Smooth muscle cell (in vitro differentiated cells): ENCODE data around the gene KLK3. TPM values are rescaled to one million over a fixed set of nuclear protein-coding genes. Genes with fewer than 3 reads are reported as not detected.

Experiments used
- DNase-seq: peaks from one replicate; lab custom pipeline; 2025; ENCODE audit not compliant: unreplicated experiment; lab: John Stamatoyannopoulos, UW
- H2AFZ ChIP-seq: fragments of 200-600 bp; sonication (generic); 2 replicates; pipeline ENCODE4 v1.6.0; 2016; ENCODE audit warnings: antibody characterized with exemption, low read depth, mild to moderate bottlenecking
- H3F3A ChIP-seq: fragments of 200-600 bp; sonication (generic); 2 replicates; pipeline ENCODE4 v1.6.0; 2017; ENCODE audit warnings: antibody characterized with exemption, low read depth
- H3K27ac ChIP-seq: fragments of 200-600 bp; sonication (generic); 2 replicates; pipeline ENCODE4 v1.5.1; 2016; ENCODE audit warnings: low read depth, mild to moderate bottlenecking
- H3K27me3 ChIP-seq: fragments of 200-600 bp; sonication (generic); 2 replicates; pipeline ENCODE4 v1.6.1; 2016; ENCODE audit warnings: low read depth, mild to moderate bottlenecking
- H3K36me3 ChIP-seq: fragments of 200-600 bp; sonication (generic); 2 replicates; pipeline ENCODE4 v1.5.1; 2016; ENCODE audit warnings: low read depth
- H3K4me1 ChIP-seq: fragments of 200-600 bp; sonication (generic); 2 replicates; pipeline ENCODE4 v1.5.1; 2016; ENCODE audit warnings: low read depth
- H3K4me2 ChIP-seq: fragments of 200-600 bp; sonication (generic); 2 replicates; pipeline ENCODE4 v1.6.0; 2016; ENCODE audit warnings: mild to moderate bottlenecking
- H3K4me3 ChIP-seq: fragments of 200-600 bp; sonication (generic); 2 replicates; pipeline ENCODE4 v1.5.1; 2016; ENCODE audit warnings: mild to moderate bottlenecking
- H3K79me2 ChIP-seq: fragments of 200-600 bp; sonication (generic); 2 replicates; pipeline ENCODE4 v1.6.0; 2016; ENCODE audit warnings: low read depth, mild to moderate bottlenecking
- H3K9ac ChIP-seq: fragments of 200-600 bp; sonication (generic); 2 replicates; pipeline ENCODE4 v1.6.0; 2016; ENCODE audit warnings: low read depth
- H3K9me3 ChIP-seq: fragments of 200-600 bp; sonication (generic); replicated peaks from 2 replicates; pipeline ENCODE4 v1.5.1; 2016; ENCODE audit warnings: low read depth
- H4K20me1 ChIP-seq: fragments of 200-600 bp; sonication (generic); 2 replicates; pipeline ENCODE4 v1.6.0; 2016; ENCODE audit warnings: low read depth
- WGBS: methylation state at CpG from one replicate; pipeline ENCODE4 v1.1.7; 2016; ENCODE audit warnings: low lambda C conversion rate; 5-methylcytosine and 5-hydroxymethylcytosine counted together
- polyA plus RNA-seq: library from polyadenylated mRNA; unstranded; fragments of >200 nt; fragmentation: Nextera tagmentation; extraction: Ambion mirVana; gene quantifications from 2 replicates; pipeline ENCODE4 v1.2.1, GENCODE V29; 2016
- total RNA-seq: library from RNA; depleted of rRNA; stranded (reverse); fragments of >200 nt; gene quantifications from 2 replicates; pipeline ENCODE4 v1.2.3, GENCODE V29; 2014
- TF ChIP-seq, protein P1 (sequence below): fragments of 200-600 bp; sonication (generic); IDR thresholded peaks from 2 replicates; pipeline ENCODE4 v1.5.1; 2017; ENCODE audit warnings: borderline replicate concordance, mild to moderate bottlenecking, antibody characterized with exemption; ENCODE audit not compliant: insufficient read depth, poor library complexity, severe bottlenecking

The KLK3 gene
- total and polyA plus RNA-seq, 2 experiments from 2014 or later = not detected

DNA sequence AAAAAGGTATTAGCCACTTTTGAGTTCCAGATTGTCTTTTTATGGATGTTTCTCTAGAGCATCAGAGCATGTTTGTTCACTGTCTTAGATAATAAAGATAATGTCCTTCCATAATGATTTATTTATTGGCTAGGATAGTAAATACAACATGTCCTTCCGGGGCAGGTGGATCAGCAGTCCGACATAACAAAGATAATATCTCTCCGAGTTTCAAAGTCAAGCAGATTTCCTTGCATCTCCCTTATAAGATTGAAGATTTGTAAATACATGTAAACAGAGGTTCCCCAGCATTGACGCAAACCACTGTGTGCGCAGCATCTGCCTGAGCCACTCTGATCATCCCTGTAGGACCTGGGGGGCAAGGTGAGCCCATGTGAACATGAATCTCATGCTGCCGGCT, 12.6 kb upstream of the KLK3 start:
- Histone ChIP-seq H3K4me2 (no peak overlapping the region), H3K4me3 (no peak overlapping the region), H3K36me3 (no peaks in the 10 kb centered on the region), H3K79me2 (no peaks in the 10 kb centered on the region), H3K4me1 (no peaks in the 10 kb centered on the region), H2AFZ (no peak overlapping the region), H3F3A (no peaks in the 10 kb centered on the region), H3K27me3 (peaks cover 11% of the 10 kb centered on the region), H3K9me3 (no peaks in the 10 kb centered on the region), H4K20me1 (no peaks in the 10 kb centered on the region), H3K9ac (no peak overlapping the region), H3K27ac (no peak overlapping the region)
- TF ChIP-seq, protein P1, sequence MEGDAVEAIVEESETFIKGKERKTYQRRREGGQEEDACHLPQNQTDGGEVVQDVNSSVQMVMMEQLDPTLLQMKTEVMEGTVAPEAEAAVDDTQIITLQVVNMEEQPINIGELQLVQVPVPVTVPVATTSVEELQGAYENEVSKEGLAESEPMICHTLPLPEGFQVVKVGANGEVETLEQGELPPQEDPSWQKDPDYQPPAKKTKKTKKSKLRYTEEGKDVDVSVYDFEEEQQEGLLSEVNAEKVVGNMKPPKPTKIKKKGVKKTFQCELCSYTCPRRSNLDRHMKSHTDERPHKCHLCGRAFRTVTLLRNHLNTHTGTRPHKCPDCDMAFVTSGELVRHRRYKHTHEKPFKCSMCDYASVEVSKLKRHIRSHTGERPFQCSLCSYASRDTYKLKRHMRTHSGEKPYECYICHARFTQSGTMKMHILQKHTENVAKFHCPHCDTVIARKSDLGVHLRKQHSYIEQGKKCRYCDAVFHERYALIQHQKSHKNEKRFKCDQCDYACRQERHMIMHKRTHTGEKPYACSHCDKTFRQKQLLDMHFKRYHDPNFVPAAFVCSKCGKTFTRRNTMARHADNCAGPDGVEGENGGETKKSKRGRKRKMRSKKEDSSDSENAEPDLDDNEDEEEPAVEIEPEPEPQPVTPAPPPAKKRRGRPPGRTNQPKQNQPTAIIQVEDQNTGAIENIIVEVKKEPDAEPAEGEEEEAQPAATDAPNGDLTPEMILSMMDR = no peak
- no peak for DNase-seq
- 93% methylated on average over 6 of the region's 6 CpGs for WGBS

DNA sequence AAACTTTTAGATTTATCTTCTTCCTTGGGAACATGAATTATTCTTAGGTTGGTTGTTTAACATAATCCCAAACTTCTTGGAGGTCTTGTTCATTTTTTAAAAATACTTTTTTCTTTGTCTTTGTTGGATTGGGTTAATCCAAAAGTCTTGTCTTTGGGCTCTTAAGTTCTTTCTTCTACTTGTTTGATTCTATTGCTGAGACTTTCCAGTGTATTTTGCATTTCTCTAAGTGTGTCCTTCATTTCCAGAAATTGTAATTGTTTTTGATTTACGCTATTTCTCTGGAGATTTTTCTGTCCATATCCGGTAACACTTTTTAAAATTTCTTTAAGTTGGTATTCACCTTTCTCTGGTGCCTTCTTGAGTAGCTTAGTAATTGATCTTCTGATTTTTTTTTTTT, 11.5 kb upstream of the KLK3 start:
- TF ChIP-seq, protein P1 = no peak
- no peak overlapping the region for H2AFZ ChIP-seq
- 94% methylated on average over 2 of the region's 2 CpGs for WGBS
- no peaks in the 10 kb centered on the region for H3K36me3 ChIP-seq
- no peaks in the 10 kb centered on the region for H3K4me1 ChIP-seq
- no peak overlapping the region for H3K4me2 ChIP-seq
- no peak overlapping the region for H3K9ac ChIP-seq
- H3K79me2 ChIP-seq = no peaks in the 10 kb centered on the region
- H3K27ac ChIP-seq = no peak overlapping the region
- H3K9me3 ChIP-seq = no peaks in the 10 kb centered on the region
- H3F3A ChIP-seq = no peaks in the 10 kb centered on the region
- no peak overlapping the region for H3K4me3 ChIP-seq
- no peaks in the 10 kb centered on the region for H4K20me1 ChIP-seq
- H3K27me3 ChIP-seq = peaks cover 11% of the 10 kb centered on the region
- no peak for DNase-seq

DNA sequence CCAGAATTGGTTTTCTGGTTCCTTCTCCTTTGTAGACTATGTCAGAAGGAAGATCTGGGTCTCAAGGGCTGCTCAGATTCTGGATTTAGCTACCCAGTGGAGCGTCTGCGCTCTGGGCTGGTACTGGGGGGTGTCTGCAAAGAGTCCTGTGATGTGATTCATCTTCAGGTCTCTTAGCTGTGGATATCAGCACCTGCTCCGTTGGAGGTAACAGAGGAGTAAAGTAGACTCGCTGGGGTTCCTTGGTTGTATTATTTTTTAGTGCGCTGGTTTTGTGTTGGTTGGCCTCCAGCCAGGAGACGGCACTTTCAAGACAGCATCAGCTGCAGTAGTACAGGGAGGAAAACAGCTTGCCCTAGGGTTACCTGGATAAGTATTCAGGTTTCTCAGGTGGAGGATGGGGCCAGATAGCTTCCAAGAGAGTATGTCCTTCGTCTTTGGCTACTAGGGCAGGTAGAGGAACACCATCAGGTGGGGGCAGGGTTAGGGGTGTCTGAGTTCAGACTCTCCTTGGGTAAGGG, 11.0 kb upstream of the KLK3 start:
- Histone ChIP-seq H3K27me3 (peaks cover 11% of the 10 kb centered on the region), H3K4me3 (no peak overlapping the region), H3F3A (no peaks in the 10 kb centered on the region), H3K36me3 (no peaks in the 10 kb centered on the region), H2AFZ (no peak overlapping the region), H4K20me1 (no peaks in the 10 kb centered on the region), H3K4me1 (no peaks in the 10 kb centered on the region), H3K4me2 (no peak overlapping the region), H3K9ac (no peak overlapping the region), H3K9me3 (no peaks in the 10 kb centered on the region), H3K79me2 (no peaks in the 10 kb centered on the region), H3K27ac (no peak overlapping the region)
- no peak for DNase-seq
- WGBS = 79% methylated on average over 7 of the region's 7 CpGs
- TF ChIP-seq, protein P1 = no peak

DNA sequence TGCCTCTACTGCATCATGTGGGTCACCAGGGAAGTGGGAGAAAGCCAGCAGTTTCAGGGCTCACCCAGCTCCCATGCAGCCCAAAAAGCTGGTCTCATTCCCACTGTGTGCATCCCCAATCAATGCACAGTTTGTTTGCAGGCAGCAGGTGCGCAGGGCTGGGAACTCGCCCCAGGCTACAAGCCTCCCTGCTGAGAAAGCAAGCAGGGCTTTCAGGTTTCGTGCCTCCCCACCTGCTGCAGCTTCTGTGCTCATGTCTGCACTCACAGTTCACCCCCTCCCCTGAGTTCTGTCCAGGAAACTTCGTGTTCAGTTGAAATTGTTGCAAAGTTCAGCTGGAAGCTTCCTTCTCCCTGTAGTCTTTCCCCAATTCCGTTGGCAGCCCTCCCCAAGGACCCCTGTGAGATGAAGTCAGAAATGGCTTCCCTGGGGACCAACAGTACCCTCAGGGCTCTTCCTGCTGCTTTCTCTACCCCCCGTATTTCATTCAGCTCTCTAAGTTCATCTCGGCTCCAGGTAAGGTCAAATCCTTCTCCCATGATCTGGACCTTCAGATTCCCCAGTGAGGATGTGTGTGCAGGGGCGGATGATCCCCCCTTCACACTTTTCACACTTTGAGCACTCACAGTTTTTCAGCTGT, 10.3 kb upstream of the KLK3 start:
- H3K36me3 ChIP-seq = no peaks in the 10 kb centered on the region
- TF ChIP-seq, protein P1 = no peak
- no peak for DNase-seq
- no peak overlapping the region for H3K9ac ChIP-seq
- H3K9me3 ChIP-seq = no peaks in the 10 kb centered on the region
- no peak overlapping the region for H3K4me2 ChIP-seq
- WGBS = 48% methylated on average over 8 of the region's 8 CpGs
- H4K20me1 ChIP-seq = no peaks in the 10 kb centered on the region
- H3K4me3 ChIP-seq = no peak overlapping the region
- no peaks in the 10 kb centered on the region for H3F3A ChIP-seq
- H3K27ac ChIP-seq = no peak overlapping the region
- H3K4me1 ChIP-seq = no peaks in the 10 kb centered on the region
- H3K79me2 ChIP-seq = no peaks in the 10 kb centered on the region
- H3K27me3 ChIP-seq = peaks cover 11% of the 10 kb centered on the region
- H2AFZ ChIP-seq = no peak overlapping the region
